Neural progenitor cell (in vitro differentiated cells): ENCODE measurements around the gene CDC26. TPM values are rescaled to one million over a fixed set of nuclear protein-coding genes. Genes with fewer than 3 reads are reported as not detected.

Source experiments
- DNase-seq: peaks from one replicate; pipeline ENCODE4 v3.0.0-alpha.2; 2016; ENCODE audit warnings: low spot score
- H2AFZ ChIP-seq: fragments of 200-600 bp; sonication (generic); replicated peaks from 2 replicates; pipeline ENCODE4 v1.6.1; 2016; ENCODE audit warnings: antibody characterized with exemption
- H3F3A ChIP-seq: fragments of 200-600 bp; sonication (generic); 2 replicates; pipeline ENCODE4 v1.6.1; 2016; ENCODE audit warnings: antibody characterized with exemption, low read depth
- H3K27ac ChIP-seq: fragments of 200-600 bp; sonication (generic); 2 replicates; pipeline ENCODE4 v1.5.1; 2016; ENCODE audit warnings: mild to moderate bottlenecking
- H3K27me3 ChIP-seq: fragments of 200-600 bp; sonication (generic); 2 replicates; pipeline ENCODE4 v1.6.1; 2016; ENCODE audit warnings: mild to moderate bottlenecking, moderate library complexity
- H3K36me3 ChIP-seq: fragments of 200-600 bp; sonication (generic); 2 replicates; pipeline ENCODE4 v1.5.1; 2016
- H3K4me1 ChIP-seq: fragments of 200-600 bp; sonication (generic); 2 replicates; pipeline ENCODE4 v1.6.1; 2016; ENCODE audit warnings: mixed run types
- H3K4me2 ChIP-seq: fragments of 200-600 bp; sonication (generic); 2 replicates; pipeline ENCODE4 v1.6.1; 2016
- H3K4me3 ChIP-seq: fragments of 200-600 bp; sonication (generic); 2 replicates; pipeline ENCODE4 v1.5.1; 2016
- H3K79me2 ChIP-seq: fragments of 200-600 bp; sonication (generic); 2 replicates; pipeline ENCODE4 v1.6.1; 2016; ENCODE audit warnings: low read depth
- H3K9ac ChIP-seq: fragments of 200-600 bp; sonication (generic); 2 replicates; pipeline ENCODE4 v1.6.1; 2016
- H3K9me3 ChIP-seq: fragments of 200-600 bp; sonication (generic); 2 replicates; pipeline ENCODE4 v1.5.1; 2016; ENCODE audit warnings: low read depth
- H4K20me1 ChIP-seq: fragments of 200-600 bp; sonication (generic); 2 replicates; pipeline ENCODE4 v1.6.1; 2016; ENCODE audit warnings: low read depth
- H3K27ac Mint-ChIP-seq: 3 replicates; pipeline ENCODE4 v1.8.0; 2021; ENCODE audit warnings: mixed read lengths
- H3K27me3 Mint-ChIP-seq: 2 replicates; pipeline ENCODE4 v1.8.0; 2022; ENCODE audit warnings: low read depth, mild to moderate bottlenecking, inconsistent platforms, moderate library complexity, mixed read lengths; ENCODE audit not compliant: insufficient read depth
- H3K36me3 Mint-ChIP-seq: 3 replicates; pipeline ENCODE4 v1.8.0; 2021; ENCODE audit warnings: mixed read lengths
- H3K4me1 Mint-ChIP-seq: 3 replicates; pipeline ENCODE4 v1.8.0; 2021; ENCODE audit warnings: mixed read lengths
- H3K4me3 Mint-ChIP-seq: 3 replicates; pipeline ENCODE4 v1.8.0; 2021; ENCODE audit warnings: mild to moderate bottlenecking, moderate library complexity, mixed read lengths
- H3K9me3 Mint-ChIP-seq: 3 replicates; pipeline ENCODE4 v1.8.0; 2020; ENCODE audit warnings: mixed read lengths
- CTCF ChIP-seq: fragments of 200-600 bp; sonication (generic); IDR thresholded peaks from 2 replicates; pipeline ENCODE4 v1.5.1; 2017; ENCODE audit warnings: antibody characterized with exemption, mild to moderate bottlenecking
- EZH2 ChIP-seq: fragments of 200-600 bp; sonication (generic); IDR thresholded peaks from 2 replicates; pipeline ENCODE4 v1.6.1; 2017; ENCODE audit warnings: antibody characterized with exemption, mild to moderate bottlenecking, moderate library complexity
- EZH2phosphoT487 ChIP-seq: fragments of 200-600 bp; sonication (generic); IDR thresholded peaks from 2 replicates; pipeline ENCODE4 v1.6.1; 2017; ENCODE audit warnings: antibody characterized with exemption
- total RNA-seq: library from RNA; depleted of rRNA; stranded (reverse); fragments of >200 nt; gene quantifications from 2 replicates; pipeline ENCODE4 v1.2.3, GENCODE V29; 2015; ENCODE audit warnings: low replicate concordance

Gene CDC26
- total RNA-seq, 1 donor from 2014 or later, result 94.4 TPM

- no peaks in the 10 kb centered on the region for H3K4me1 ChIP-seq
- no peaks in the 10 kb centered on the region for H3K9me3 ChIP-seq
- no peaks in the 10 kb centered on the region for H3F3A ChIP-seq
- H3K27me3 ChIP-seq, result no peaks in the 10 kb centered on the region
- H3K36me3 Mint-ChIP-seq, result no peaks in the 10 kb centered on the region
- H2AFZ ChIP-seq, result no peak overlapping the region
- no peak overlapping the region for H3K27ac ChIP-seq
- peaks cover 4% of the 10 kb centered on the region for H3K4me1 Mint-ChIP-seq
- no peak overlapping the region for H3K4me3 Mint-ChIP-seq
- H3K9me3 Mint-ChIP-seq, result no peaks in the 10 kb centered on the region
- no peaks in the 10 kb centered on the region for H3K27me3 Mint-ChIP-seq
- no peaks in the 10 kb centered on the region for H3K79me2 ChIP-seq
- DNase-seq, result peak; percentile 47
- no peak overlapping the region for H3K4me2 ChIP-seq
- no peak overlapping the region for H3K9ac ChIP-seq
- TF ChIP-seq EZH2phosphoT487, result no peak
- peak; percentile 73 for TF ChIP-seq CTCF
- H3K36me3 ChIP-seq, result no peaks in the 10 kb centered on the region
- no peak overlapping the region for H3K4me3 ChIP-seq
- H3K27ac Mint-ChIP-seq, result no peak overlapping the region
- no peaks in the 10 kb centered on the region for H4K20me1 ChIP-seq
These were observed 33.9 kb upstream of the CDC26 start for GRCh38 chr9:113309204-113309813.

GRCh38 chr9:113307396-113307975, 32.1 kb upstream of the CDC26 start:
- H3K27ac ChIP-seq, result no peak overlapping the region
- H3K9me3 ChIP-seq, result no peaks in the 10 kb centered on the region
- DNase-seq, result no peak
- H4K20me1 ChIP-seq, result no peaks in the 10 kb centered on the region
- H3K4me3 Mint-ChIP-seq, result no peak overlapping the region
- no peaks in the 10 kb centered on the region for H3K79me2 ChIP-seq
- no peak for TF ChIP-seq EZH2phosphoT487
- TF ChIP-seq CTCF, result no peak
- no peak for TF ChIP-seq EZH2
- H3K27ac Mint-ChIP-seq, result no peak overlapping the region
- no peak overlapping the region for H2AFZ ChIP-seq
- no peaks in the 10 kb centered on the region for H3K27me3 ChIP-seq
- H3F3A ChIP-seq, result peaks cover 11% of the 10 kb centered on the region
- no peaks in the 10 kb centered on the region for H3K27me3 Mint-ChIP-seq
- H3K4me3 ChIP-seq, result no peak overlapping the region
- no peak overlapping the region for H3K4me2 ChIP-seq
- H3K9ac ChIP-seq, result no peak overlapping the region
- H3K36me3 ChIP-seq, result no peaks in the 10 kb centered on the region
- H3K4me1 ChIP-seq, result peaks cover 7% of the 10 kb centered on the region
- no peaks in the 10 kb centered on the region for H3K9me3 Mint-ChIP-seq
- H3K36me3 Mint-ChIP-seq, result no peaks in the 10 kb centered on the region
- peaks cover 12% of the 10 kb centered on the region for H3K4me1 Mint-ChIP-seq

GRCh38 chr9:113306566-113306965, 31.2 kb upstream of the CDC26 start:
- Histone ChIP-seq H3K9me3 (no peaks in the 10 kb centered on the region), H3K4me2 (no peak overlapping the region), H3K79me2 (no peaks in the 10 kb centered on the region), H3F3A (peaks cover 11% of the 10 kb centered on the region), H3K36me3 (no peaks in the 10 kb centered on the region), H4K20me1 (no peaks in the 10 kb centered on the region), H3K4me3 (no peak overlapping the region), H3K9ac (no peak overlapping the region), H3K27ac (no peak overlapping the region), H3K27me3 (no peaks in the 10 kb centered on the region), H3K4me1 (peaks cover 7% of the 10 kb centered on the region), H2AFZ (no peak overlapping the region)
- Mint-ChIP-seq H3K4me3 (no peak overlapping the region), H3K36me3 (no peaks in the 10 kb centered on the region), H3K9me3 (no peaks in the 10 kb centered on the region), H3K4me1 (peaks cover 17% of the 10 kb centered on the region), H3K27me3 (no peaks in the 10 kb centered on the region), H3K27ac (no peak overlapping the region)
- TF ChIP-seq CTCF, result no peak
- TF ChIP-seq EZH2phosphoT487, result no peak
- TF ChIP-seq EZH2, result no peak
- DNase-seq, result no peak
